Retinal pigment epithelial cell (primary cell): ENCODE results near the gene RANGRF.

Source experiments
- DNase-seq: peaks from one replicate; pipeline ENCODE4 v3.0.0-alpha.2; 2010; ENCODE audit warnings: low read depth
- H3K4me3 ChIP-seq: 2 replicates; pipeline ENCODE4 v1.5.1; 2011; ENCODE audit warnings: mild to moderate bottlenecking, low read length, control low read depth, moderate library complexity
- TF ChIP-seq, protein P1 (sequence below): conservative IDR thresholded peaks from 2 replicates; pipeline ENCODE4 v1.5.1; 2011; ENCODE audit warnings: low read depth, low read length, control low read depth, inconsistent platforms

The RANGRF gene

DNA sequence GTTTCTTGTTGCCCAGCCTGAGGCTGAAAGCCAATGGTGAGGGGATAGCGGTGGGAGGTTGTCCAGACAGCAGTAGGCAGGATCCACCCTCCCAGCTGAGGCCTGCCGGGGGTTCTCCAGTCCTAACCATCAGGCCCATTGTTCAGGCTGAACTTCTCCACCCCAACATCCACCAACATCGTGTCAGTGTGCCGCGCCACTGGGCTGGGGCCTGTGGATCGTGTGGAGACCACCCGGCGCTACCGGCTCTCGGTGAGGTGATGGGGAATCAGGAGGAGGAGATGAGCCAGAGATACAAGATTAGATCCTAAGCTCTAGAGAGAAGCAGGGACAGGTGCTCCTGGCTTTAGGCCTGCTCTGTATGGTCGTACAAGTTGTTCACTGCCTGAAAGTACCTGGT is 33.6 kb upstream of the RANGRF start:
- TF ChIP-seq, protein P1, sequence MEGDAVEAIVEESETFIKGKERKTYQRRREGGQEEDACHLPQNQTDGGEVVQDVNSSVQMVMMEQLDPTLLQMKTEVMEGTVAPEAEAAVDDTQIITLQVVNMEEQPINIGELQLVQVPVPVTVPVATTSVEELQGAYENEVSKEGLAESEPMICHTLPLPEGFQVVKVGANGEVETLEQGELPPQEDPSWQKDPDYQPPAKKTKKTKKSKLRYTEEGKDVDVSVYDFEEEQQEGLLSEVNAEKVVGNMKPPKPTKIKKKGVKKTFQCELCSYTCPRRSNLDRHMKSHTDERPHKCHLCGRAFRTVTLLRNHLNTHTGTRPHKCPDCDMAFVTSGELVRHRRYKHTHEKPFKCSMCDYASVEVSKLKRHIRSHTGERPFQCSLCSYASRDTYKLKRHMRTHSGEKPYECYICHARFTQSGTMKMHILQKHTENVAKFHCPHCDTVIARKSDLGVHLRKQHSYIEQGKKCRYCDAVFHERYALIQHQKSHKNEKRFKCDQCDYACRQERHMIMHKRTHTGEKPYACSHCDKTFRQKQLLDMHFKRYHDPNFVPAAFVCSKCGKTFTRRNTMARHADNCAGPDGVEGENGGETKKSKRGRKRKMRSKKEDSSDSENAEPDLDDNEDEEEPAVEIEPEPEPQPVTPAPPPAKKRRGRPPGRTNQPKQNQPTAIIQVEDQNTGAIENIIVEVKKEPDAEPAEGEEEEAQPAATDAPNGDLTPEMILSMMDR = no peak
- no peak for DNase-seq
- no peak overlapping the region for H3K4me3 ChIP-seq

DNA sequence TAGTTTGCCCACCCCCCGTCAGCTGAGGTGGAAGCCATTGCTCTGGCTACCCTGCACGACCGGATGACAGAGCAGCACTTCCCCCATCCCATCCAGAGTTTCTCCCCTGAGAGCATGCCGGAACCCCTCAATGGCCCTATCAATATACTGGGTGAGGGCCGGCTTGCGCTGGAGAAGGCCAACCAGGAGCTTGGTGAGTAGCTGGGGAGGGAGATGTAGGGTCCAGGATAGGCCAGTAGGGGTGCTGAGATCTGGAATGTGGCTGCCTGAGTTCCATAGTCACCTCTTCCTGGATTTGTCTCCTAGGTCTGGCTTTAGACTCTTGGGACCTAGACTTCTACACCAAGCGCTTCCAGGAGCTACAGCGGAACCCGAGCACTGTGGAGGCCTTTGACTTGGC is 33.0 kb upstream of the RANGRF start:
- TF ChIP-seq, protein P1 = no peak
- no peak for DNase-seq
- H3K4me3 ChIP-seq = no peak overlapping the region

DNA sequence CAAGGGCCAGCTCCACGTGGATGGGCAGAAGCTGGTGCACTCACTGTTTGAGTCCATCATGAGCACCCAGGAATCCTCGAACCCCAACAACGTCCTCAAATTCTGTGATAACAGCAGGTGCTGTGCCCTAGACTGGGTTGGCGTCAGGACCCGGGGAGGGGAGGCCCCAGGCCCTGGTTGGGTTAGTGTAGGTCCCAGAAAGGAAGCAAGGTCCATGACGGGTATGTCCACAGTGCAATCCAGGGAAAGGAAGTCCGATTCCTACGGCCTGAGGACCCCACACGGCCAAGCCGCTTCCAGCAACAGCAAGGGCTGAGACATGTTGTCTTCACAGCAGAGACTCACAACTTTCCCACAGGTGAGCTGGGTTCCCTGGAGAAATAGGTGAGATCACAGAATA is 32.2 kb upstream of the RANGRF start:
- no peak for DNase-seq

DNA sequence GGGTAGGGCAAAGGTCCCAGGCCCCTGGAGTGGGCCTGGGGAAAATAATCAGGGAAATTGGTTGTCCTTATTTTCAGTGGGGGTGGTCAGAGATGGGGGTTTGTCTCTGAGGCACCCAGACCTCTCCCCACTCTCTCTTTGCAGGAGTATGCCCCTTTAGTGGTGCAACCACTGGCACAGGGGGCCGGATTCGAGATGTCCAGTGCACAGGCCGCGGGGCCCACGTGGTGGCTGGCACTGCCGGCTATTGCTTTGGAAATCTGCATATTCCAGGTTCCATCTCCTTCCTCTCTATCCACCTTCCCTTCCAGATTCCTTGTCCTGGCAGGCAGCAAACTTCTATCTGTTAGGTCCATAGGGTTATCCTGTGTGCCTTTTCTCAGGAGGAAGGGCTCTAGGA is 31.8 kb upstream of the RANGRF start:
- no peak for DNase-seq
- TF ChIP-seq, protein P1 = no peak
- no peak overlapping the region for H3K4me3 ChIP-seq

More for the DNA sequence above, 32.2 kb upstream of the RANGRF start:
- no peak overlapping the region for H3K4me3 ChIP-seq
- TF ChIP-seq, protein P1 = no peak

DNA sequence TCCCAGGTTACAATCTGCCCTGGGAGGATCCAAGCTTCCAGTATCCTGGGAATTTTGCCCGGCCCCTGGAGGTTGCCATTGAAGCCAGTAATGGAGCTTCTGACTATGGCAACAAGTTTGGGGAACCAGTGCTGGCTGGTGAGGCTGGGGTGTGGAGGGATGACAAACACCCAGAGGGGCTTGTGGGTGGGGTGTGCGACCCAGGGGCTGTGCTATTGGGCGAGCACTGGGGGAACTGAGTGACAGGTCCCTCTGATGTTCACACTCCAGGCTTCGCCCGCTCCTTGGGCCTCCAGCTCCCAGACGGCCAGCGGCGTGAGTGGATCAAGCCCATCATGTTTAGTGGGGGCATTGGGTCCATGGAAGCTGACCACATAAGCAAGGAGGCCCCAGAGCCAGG is 30.7 kb upstream of the RANGRF start:
- no peak for DNase-seq
- no peak overlapping the region for H3K4me3 ChIP-seq
- TF ChIP-seq, protein P1 = no peak

DNA sequence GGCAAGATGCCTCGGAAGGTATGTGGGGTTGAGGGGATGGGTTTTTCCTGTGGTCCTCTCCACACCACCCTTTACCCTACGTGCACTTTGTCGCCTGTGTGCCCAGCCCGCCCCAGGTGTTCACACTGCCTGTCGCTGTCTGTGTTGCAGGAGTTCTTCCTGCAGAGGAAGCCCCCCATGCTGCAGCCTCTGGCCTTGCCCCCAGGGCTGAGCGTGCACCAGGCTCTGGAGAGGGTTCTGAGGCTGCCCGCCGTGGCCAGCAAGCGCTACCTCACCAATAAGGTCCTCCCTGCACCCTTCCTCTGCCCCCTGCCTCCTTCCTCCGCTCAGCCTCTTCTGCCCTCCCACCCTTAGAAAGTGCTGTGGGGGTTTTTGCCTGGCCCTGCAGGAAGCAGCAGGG is 24.1 kb upstream of the RANGRF start:
- TF ChIP-seq, protein P1 = no peak
- no peak for DNase-seq
- no peak overlapping the region for H3K4me3 ChIP-seq

DNA sequence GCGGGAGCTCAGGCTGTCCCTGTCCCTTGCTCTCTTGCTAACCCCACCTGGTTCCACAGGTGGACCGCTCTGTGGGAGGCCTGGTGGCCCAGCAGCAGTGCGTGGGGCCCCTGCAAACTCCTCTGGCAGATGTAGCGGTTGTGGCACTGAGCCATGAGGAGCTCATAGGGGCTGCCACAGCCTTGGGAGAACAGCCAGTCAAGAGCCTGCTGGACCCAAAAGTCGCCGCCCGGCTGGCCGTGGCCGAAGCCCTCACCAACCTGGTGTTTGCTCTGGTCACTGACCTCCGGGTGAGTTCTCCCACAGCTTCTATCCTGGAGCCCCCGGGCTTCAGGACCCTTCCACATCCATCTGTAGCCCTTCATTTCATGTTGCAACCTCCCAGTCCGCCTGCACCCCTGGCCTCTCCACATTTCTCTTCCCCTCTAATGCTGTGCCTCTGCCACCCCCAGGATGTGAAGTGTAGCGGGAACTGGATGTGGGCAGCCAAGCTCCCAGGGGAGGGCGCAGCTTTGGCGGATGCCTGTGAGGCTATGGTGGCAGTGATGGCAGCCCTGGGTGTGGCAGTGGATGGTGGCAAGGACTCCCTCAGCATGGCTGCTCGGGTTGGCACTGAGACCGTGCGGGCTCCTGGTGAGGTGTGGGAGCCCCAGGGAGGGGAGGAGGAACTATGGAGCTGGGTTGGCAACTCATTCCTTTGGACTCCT is 23.5 kb upstream of the RANGRF start:
- TF ChIP-seq, protein P1 = no peak
- no peak for DNase-seq
- H3K4me3 ChIP-seq = no peak overlapping the region
